HCT116 (cell line): ENCODE data around the gene SGSM2. TPM values are rescaled to one million over a fixed set of nuclear protein-coding genes. Genes with fewer than 3 reads are reported as not detected.

ENCODE experiments used
- ATAC-seq: fragments of 200-7000 bp; cut with Tn5 transposase; 2 replicates; pipeline ENCODE4 v1.9.1; 2020; ENCODE audit warnings: mild to moderate bottlenecking, moderate library complexity
- BruUV-seq: library from RNA; stranded (reverse); fragments of 400-500 nt; replicated peaks from 2 replicates; lab custom pipeline; 2021; lab: Mats Ljungman, UMichigan
- CTCF ChIA-PET: fragments of 300-600 bp; sonication (Branson Sonifier 250); formaldehyde crosslinking; loops from one replicate; lab custom pipeline; 2021; ENCODE audit warnings: antibody characterized with exemption; lab: Charles Lee
- POLR2A ChIA-PET: fragments of 300-600, 350-600 bp; sonication (Branson Sonifier 250); formaldehyde crosslinking; loops from one replicate; lab custom pipeline; 2021; ENCODE audit warnings: antibody characterized with exemption; lab: Charles Lee
- RAD21 ChIA-PET, 2 experiments: fragments of 300-600 bp; sonication (Branson Sonifier 250); formaldehyde crosslinking; loops; one replicate each; lab custom pipeline; 2023; ENCODE audit warnings: low total read pairs in 2 of 2; ENCODE audit not compliant: uncharacterized antibody in 2 of 2, unreplicated experiment in 2 of 2, low non-redundant PET in 1 of 2; lab: Charles Lee
- DNase-seq: peaks from one replicate; pipeline ENCODE4 v3.0.0-alpha.2; 2010; ENCODE audit warnings: low read depth, low spot score
- H2AFZ ChIP-seq: fragments of 200-600 bp; shearing (Covaris generic), sonication (generic); 2 replicates; pipeline ENCODE4 v1.6.1; 2017; ENCODE audit warnings: low read depth, mixed run types, mixed read lengths, antibody characterized with exemption, low read length; ENCODE audit not compliant: poor library complexity, severe bottlenecking
- H3K27ac ChIP-seq: 2 replicates; pipeline ENCODE4 v1.5.1; 2012; ENCODE audit warnings: low read depth, low read length
- H3K27me3 ChIP-seq: fragments of 200-600 bp; sonication (generic); 2 replicates; pipeline ENCODE4 v1.6.1; 2016; ENCODE audit warnings: mixed run types, low read length, mixed read lengths; ENCODE audit not compliant: insufficient read depth
- H3K36me3 ChIP-seq, 2 experiments: fragments of 200-500 bp in 1 of 2; fragments of 200-600 bp in 1 of 2; sonication (Bioruptor generic) in 1 of 2; sonication (generic) in 1 of 2; 2 replicates each; pipeline versions ENCODE4 v1.5.1 to v1.6.1; 2014 to 2016; ENCODE audit warnings: low read length in 2 of 2, inconsistent platforms in 1 of 2, mixed read lengths in 1 of 2, mixed run types in 1 of 2; ENCODE audit not compliant: insufficient read depth in 2 of 2, control insufficient read depth in 1 of 2
- H3K4me1 ChIP-seq, 2 experiments: fragments of 200-600 bp in 1 of 2; sonication (generic) in 1 of 2; 2 replicates each; pipeline versions ENCODE4 v1.5.1 to v1.6.1; 2012 to 2017; ENCODE audit warnings: low read length in 2 of 2, inconsistent platforms in 1 of 2, mild to moderate bottlenecking in 1 of 2, mixed read lengths in 1 of 2, mixed run types in 1 of 2, moderate library complexity in 1 of 2; ENCODE audit not compliant: insufficient read depth in 2 of 2, control insufficient read depth in 1 of 2
- H3K4me2 ChIP-seq: fragments of 200-600 bp; sonication (generic); 2 replicates; pipeline ENCODE4 v1.6.1; 2017; ENCODE audit warnings: mixed run types, low read length, mixed read lengths
- H3K4me3 ChIP-seq, 2 experiments: fragments of 200-600 bp in 1 of 2; sonication (generic) in 1 of 2; replicated peaks in 1 of 2; 2 replicates each; pipeline ENCODE4 v1.5.1; 2011 to 2016; ENCODE audit warnings: low read length in 2 of 2, control low read depth in 1 of 2, low read depth in 1 of 2, mild to moderate bottlenecking in 1 of 2, mixed read lengths in 1 of 2, mixed run types in 1 of 2
- H3K79me2 ChIP-seq: fragments of 200-600 bp; sonication (generic); 2 replicates; pipeline ENCODE4 v1.6.1; 2017; ENCODE audit warnings: mild to moderate bottlenecking, mixed run types, low read length, moderate library complexity, mixed read lengths; ENCODE audit not compliant: insufficient read depth
- H3K9ac ChIP-seq: fragments of 200-600 bp; sonication (generic); 2 replicates; pipeline ENCODE4 v1.6.1; 2016; ENCODE audit warnings: low read length, mixed read lengths
- H3K9me2 ChIP-seq: fragments of 200-600 bp; sonication (generic), shearing (Covaris generic); 2 replicates; pipeline ENCODE4 v1.6.1; 2017; ENCODE audit warnings: mixed run types, mild to moderate bottlenecking, moderate library complexity; ENCODE audit not compliant: insufficient read depth
- H3K9me3 ChIP-seq, 2 experiments: fragments of 200-500 bp in 1 of 2; fragments of 200-600 bp in 1 of 2; sonication (Bioruptor generic) in 1 of 2; sonication (generic) in 1 of 2; 2 replicates each; pipeline ENCODE4 v1.6.1; 2014 to 2017; ENCODE audit warnings: low read length in 2 of 2, mixed read lengths in 2 of 2, inconsistent platforms in 1 of 2, low read depth in 1 of 2, mild to moderate bottlenecking in 1 of 2, mixed run types in 1 of 2, moderate library complexity in 1 of 2; ENCODE audit not compliant: control insufficient read depth in 1 of 2, insufficient read depth in 1 of 2
- H4K20me1 ChIP-seq: fragments of 200-600 bp; sonication (generic), shearing (Covaris generic); 2 replicates; pipeline ENCODE4 v1.6.1; 2017; ENCODE audit warnings: mixed run types, mild to moderate bottlenecking, moderate library complexity; ENCODE audit not compliant: insufficient read depth
- ATF3 ChIP-seq: IDR thresholded peaks from 2 replicates; pipeline ENCODE4 v1.6.1; 2012
- CBX3 ChIP-seq: IDR thresholded peaks from 2 replicates; pipeline ENCODE4 v1.6.1; 2012; ENCODE audit warnings: low read depth
- CEBPB ChIP-seq: IDR thresholded peaks from 2 replicates; pipeline ENCODE4 v1.6.1; 2012; ENCODE audit warnings: low read depth
- CTCF ChIP-seq, 3 experiments: fragments of 200-600 bp in 1 of 3; sonication (generic) in 1 of 3; IDR thresholded peaks in 2 of 3; conservative IDR thresholded peaks in 1 of 3; 2 replicates each; pipeline ENCODE4 v1.5.1; 2012 to 2017; ENCODE audit warnings: low read depth in 2 of 3, low read length in 2 of 3, antibody characterized with exemption in 1 of 3, borderline replicate concordance in 1 of 3, control low read depth in 1 of 3, mild to moderate bottlenecking in 1 of 3, mixed read lengths in 1 of 3, mixed run types in 1 of 3, moderate library complexity in 1 of 3; ENCODE audit not compliant: insufficient read depth in 1 of 3
- EGR1 ChIP-seq: IDR thresholded peaks from 2 replicates; pipeline ENCODE4 v1.6.1; 2012; ENCODE audit warnings: low read depth
- ELF1 ChIP-seq: IDR thresholded peaks from 2 replicates; pipeline ENCODE4 v1.6.1; 2012; ENCODE audit warnings: low read depth, borderline replicate concordance
- EZH2 ChIP-seq: fragments of 200-600 bp; sonication (generic); IDR thresholded peaks from 2 replicates; pipeline ENCODE4 v1.6.1; 2017; ENCODE audit warnings: antibody characterized with exemption, mixed run types
- FOSL1 ChIP-seq: IDR thresholded peaks from 2 replicates; pipeline ENCODE4 v1.6.1; 2012; ENCODE audit warnings: low read depth
- JUND ChIP-seq: IDR thresholded peaks from 2 replicates; pipeline ENCODE4 v1.6.1; 2012
- POLR2A ChIP-seq: IDR thresholded peaks from 2 replicates; pipeline ENCODE4 v1.7.0; 2011; ENCODE audit warnings: borderline replicate concordance; ENCODE audit not compliant: insufficient read depth, insufficient read length; ENCODE audit errors: extremely low read depth
- POLR2AphosphoS5 ChIP-seq: IDR thresholded peaks from 2 replicates; pipeline ENCODE4 v1.6.1; 2011; ENCODE audit warnings: mild to moderate bottlenecking, low read depth, low read length, moderate library complexity
- RAD21 ChIP-seq: IDR thresholded peaks from 2 replicates; pipeline ENCODE4 v1.6.1; 2012; ENCODE audit warnings: low read depth, mild to moderate bottlenecking
- SIN3A ChIP-seq: IDR thresholded peaks from 2 replicates; pipeline ENCODE4 v1.6.1; 2012; ENCODE audit warnings: low read depth
- SP1 ChIP-seq: IDR thresholded peaks from 2 replicates; pipeline ENCODE4 v1.6.1; 2012; ENCODE audit warnings: low read depth
- SRF ChIP-seq: IDR thresholded peaks from 2 replicates; pipeline ENCODE4 v1.6.1; 2012; ENCODE audit warnings: low read depth
- TCF7L2 ChIP-seq: IDR thresholded peaks from 2 replicates; pipeline ENCODE4 v1.7.0; 2011; ENCODE audit warnings: borderline replicate concordance, inconsistent platforms; ENCODE audit not compliant: insufficient read depth, insufficient read length; ENCODE audit errors: extremely low read depth
- YY1 ChIP-seq: IDR thresholded peaks from 2 replicates; pipeline ENCODE4 v1.6.1; 2011; ENCODE audit warnings: low read length, low read depth, moderate library complexity, mild to moderate bottlenecking; ENCODE audit not compliant: insufficient replicate concordance; ENCODE audit errors: extremely low read depth
- ZFX ChIP-seq: fragments of 450-650 bp; IDR thresholded peaks from 2 replicates; pipeline ENCODE4 v1.6.1; 2017
- ZNF274 ChIP-seq: fragments of 200-500 bp; sonication (Bioruptor generic); IDR thresholded peaks from 2 replicates; pipeline ENCODE4 v1.6.1; 2014; ENCODE audit warnings: mild to moderate bottlenecking, low read depth, low read length, inconsistent platforms
- intact Hi-C: fragments of 100-400 bp; cut with micrococcal nuclease; formaldehyde crosslinking; loops from 2 replicates; pipeline ENCODE4 v1.10.0; 2022
- total RNA-seq: library from RNA; stranded (reverse); gene quantifications from one replicate; pipeline ENCODE4 v1.2.1, GENCODE V29; 2021; ENCODE audit not compliant: unreplicated experiment
- TF ChIP-seq, protein P1 (sequence below): IDR thresholded peaks from 2 replicates; pipeline ENCODE4 v1.6.1; 2012

The SGSM2 gene
- total RNA-seq, 1 experiment from 2014 or later: 68.1 TPM

DNA sequence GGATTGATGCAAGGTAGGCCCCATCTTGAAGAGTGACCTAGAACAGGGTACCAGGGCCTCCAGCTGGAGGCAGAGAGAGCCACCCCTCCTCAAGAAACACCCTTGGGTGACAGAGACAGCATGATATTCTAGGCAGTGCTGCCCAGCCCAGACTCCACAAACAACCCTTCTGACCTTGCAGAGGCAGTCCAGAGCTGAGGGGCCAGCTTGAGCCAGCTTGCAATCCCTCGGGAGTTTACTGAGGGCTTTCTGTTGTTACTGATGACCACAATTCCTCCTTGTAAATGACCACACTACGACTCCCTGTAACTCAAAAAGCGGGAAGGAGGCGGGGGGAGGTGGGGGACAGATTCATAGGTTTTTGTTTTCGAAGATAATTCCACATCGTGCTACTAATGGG lies 82.2 kb downstream of the SGSM2 start:
- CTCF ChIA-PET: interaction anchor here (6.0 kb wide), 1 partner anchor 36 kb away, joined by 351 read pairs; no protein-coding TSS in a partner anchor
- no peak for ATAC-seq
- intact Hi-C loops: no loop called here

GRCh38 chr17:2420176-2420575 lies 82.9 kb downstream of the SGSM2 start:
- ATAC-seq (no peak), DNase-seq (no peak)
- Histone ChIP-seq H3K4me2 (no peak overlapping the region), H3K27ac (no peak overlapping the region), H3K9me2 (no peaks in the 10 kb centered on the region), H3K36me3 (peaks cover 9 to 15% of the 10 kb centered on the region in 2 experiments; a peak in 2 of 4 replicates), H4K20me1 (no peaks in the 10 kb centered on the region), H3K4me3 (no peak overlapping the region), H3K79me2 (0 out of 2 replicates have a peak, but pooled peaks cover 4% of the 10 kb centered on the region), H3K9me3 (no peaks in the 10 kb centered on the region), H2AFZ (no peak overlapping the region), H3K9ac (no peak overlapping the region), H3K4me1 (peaks cover 0 to 5% of the 10 kb centered on the region in 2 experiments; a peak in 2 of 4 replicates), H3K27me3 (no peaks in the 10 kb centered on the region)
- POLR2A ChIA-PET: no interaction called here
- BruUV-seq: TSS peak; percentile 34
- intact Hi-C loops: loop anchor here (10.0 kb wide), 1 partner anchor 255 kb away; no protein-coding TSS in a partner anchor
- CTCF ChIA-PET: interaction anchor here (6.0 kb wide), 1 partner anchor 37 kb away, joined by 351 read pairs; no protein-coding TSS in a partner anchor
- RAD21 ChIA-PET: no interaction called here
- TF ChIP-seq, protein P1, sequence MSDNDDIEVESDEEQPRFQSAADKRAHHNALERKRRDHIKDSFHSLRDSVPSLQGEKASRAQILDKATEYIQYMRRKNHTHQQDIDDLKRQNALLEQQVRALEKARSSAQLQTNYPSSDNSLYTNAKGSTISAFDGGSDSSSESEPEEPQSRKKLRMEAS: no peak
- TF ChIP-seq ATF3 (no peak), ELF1 (no peak), EZH2 (no peak), SP1 (no peak), POLR2A (no peak), CEBPB (no peak), EGR1 (no peak), SRF (no peak), POLR2AphosphoS5 (no peak), TCF7L2 (no peak), JUND (no peak), YY1 (no peak), ZFX (no peak), CBX3 (no peak), CTCF (IDR thresholded peaks at IDR 0.05 in 2 of 3, conservative IDR thresholded peaks at IDR 0.05 in 1 of 3; ENCODE audit: borderline replicate concordance in 1 of 3, insufficient read depth in 1 of 3, low read depth in 2 of 3, low read length in 2 of 3) (no peak), FOSL1 (no peak)

More for the DNA sequence above, 82.2 kb downstream of the SGSM2 start:
- Histone ChIP-seq H3K9me2 (no peaks in the 10 kb centered on the region), H3K4me1 (peaks cover 0 to 5% of the 10 kb centered on the region in 2 experiments; a peak in 2 of 4 replicates), H3K27ac (no peak overlapping the region), H3K4me2 (no peak overlapping the region), H3K9me3 (no peaks in the 10 kb centered on the region), H3K9ac (no peak overlapping the region), H2AFZ (no peak overlapping the region), H3K79me2 (0 out of 2 replicates have a peak, but pooled peaks cover 4% of the 10 kb centered on the region), H3K36me3 (peaks cover 9 to 15% of the 10 kb centered on the region in 2 experiments; a peak in 2 of 4 replicates), H3K4me3 (no peak overlapping the region), H3K27me3 (no peaks in the 10 kb centered on the region), H4K20me1 (no peaks in the 10 kb centered on the region)
- RAD21 ChIA-PET: no interaction called here
- BruUV-seq: no TSS peak
- no peak for DNase-seq
- POLR2A ChIA-PET: no interaction called here
- TF ChIP-seq EZH2 (no peak), RAD21 (no peak), POLR2AphosphoS5 (no peak), YY1 (no peak), SIN3A (no peak), EGR1 (no peak), JUND (no peak), ELF1 (no peak), ZNF274 (no peak), TCF7L2 (no peak), CEBPB (no peak), FOSL1 (no peak), CBX3 (no peak)
